Measurements from ENCODE around the gene MSI2. TPM values are rescaled to one million over a fixed set of nuclear protein-coding genes. Genes with fewer than 3 reads are reported as not detected.

The MSI2 gene
- total and polyA plus RNA-seq, 4 donors, result 9.4 to 64.0 (median 30.4) TPM

GRCh38 chr17:57317079-57317478 is 60.8 kb downstream of the MSI2 start:
- H3K9ac ChIP-seq (ENCODE audit: insufficient read depth in 1 of 2, low read length in 2 of 2), result no peak overlapping the region
- ATAC-seq (ENCODE audit: insufficient read depth, low FRiP score), result no peak
- no peaks in the 10 kb centered on the region for H3K36me3 ChIP-seq (ENCODE audit: control insufficient read depth in 4 of 4, insufficient read depth in 4 of 4, low read length in 4 of 4)
- no peaks in the 10 kb centered on the region for H3K9me3 ChIP-seq (ENCODE audit: control insufficient read depth in 4 of 4, insufficient read depth in 3 of 4, low read length in 3 of 4)
- H3K4me1 ChIP-seq (ENCODE audit: control insufficient read depth in 5 of 5, insufficient read depth in 5 of 5, low read length in 5 of 5), result peaks cover 0 to 1% (median 0%) of the 10 kb centered on the region in 5 donors
- no peak for DNase-seq
- H3K27ac ChIP-seq (ENCODE audit: low read depth in 1 of 2, low read length in 1 of 2), result no peak overlapping the region
- TF ChIP-seq CTCF (IDR thresholded peaks at IDR 0.05; ENCODE audit: control extremely low read depth, extremely low read depth), result no peak
- WGBS, 2 donors, result 98 to 100% methylated on average over 3 of the region's 3 CpGs
- no peaks in the 10 kb centered on the region for H3K27me3 ChIP-seq (ENCODE audit: control insufficient read depth in 3 of 3, insufficient read depth in 3 of 3, low read length in 2 of 3)
- no peak overlapping the region for H3K4me3 ChIP-seq

GRCh38 chr17:57318913-57319312 is 62.6 kb downstream of the MSI2 start:
- no peak overlapping the region for H3K4me3 ChIP-seq
- no peaks in the 10 kb centered on the region for H3K36me3 ChIP-seq (ENCODE audit: control insufficient read depth in 4 of 4, insufficient read depth in 4 of 4, low read length in 4 of 4)
- no peak for TF ChIP-seq CTCF (IDR thresholded peaks at IDR 0.05; ENCODE audit: control extremely low read depth, extremely low read depth)
- DNase-seq (no peak), ATAC-seq (ENCODE audit: insufficient read depth, low FRiP score) (no peak)
- no peak overlapping the region for H3K27ac ChIP-seq (ENCODE audit: low read depth in 1 of 2, low read length in 1 of 2)
- H3K9ac ChIP-seq (ENCODE audit: insufficient read depth in 1 of 2, low read length in 2 of 2), result no peak overlapping the region
- no peaks in the 10 kb centered on the region for H3K9me3 ChIP-seq (ENCODE audit: control insufficient read depth in 4 of 4, insufficient read depth in 3 of 4, low read length in 3 of 4)
- 88 to 98% methylated on average over 6 of the region's 6 CpGs for WGBS, 2 donors
- peaks cover 0 to 2% (median 0%) of the 10 kb centered on the region in 5 donors for H3K4me1 ChIP-seq (ENCODE audit: control insufficient read depth in 5 of 5, insufficient read depth in 5 of 5, low read length in 5 of 5)
- no peaks in the 10 kb centered on the region for H3K27me3 ChIP-seq (ENCODE audit: control insufficient read depth in 3 of 3, insufficient read depth in 3 of 3, low read length in 2 of 3)

GRCh38 chr17:57319806-57320205 is 63.5 kb downstream of the MSI2 start:
- H3K9ac ChIP-seq (ENCODE audit: insufficient read depth in 1 of 2, low read length in 2 of 2), result no peak overlapping the region
- no peaks in the 10 kb centered on the region for H3K27me3 ChIP-seq (ENCODE audit: control insufficient read depth in 3 of 3, insufficient read depth in 3 of 3, low read length in 2 of 3)
- no peak for DNase-seq
- no peak overlapping the region for H3K4me3 ChIP-seq
- H3K4me1 ChIP-seq (ENCODE audit: control insufficient read depth in 5 of 5, insufficient read depth in 5 of 5, low read length in 5 of 5), result peaks cover 0 to 5% (median 0%) of the 10 kb centered on the region in 5 donors
- WGBS, 2 donors, result 92 to 94% methylated on average over 9 of the region's 9 CpGs
- TF ChIP-seq CTCF (IDR thresholded peaks at IDR 0.05; ENCODE audit: control extremely low read depth, extremely low read depth), result no peak
- no peaks in the 10 kb centered on the region for H3K36me3 ChIP-seq (ENCODE audit: control insufficient read depth in 4 of 4, insufficient read depth in 4 of 4, low read length in 4 of 4)
- H3K27ac ChIP-seq (ENCODE audit: low read depth in 1 of 2, low read length in 1 of 2), result no peak overlapping the region
- no peak for ATAC-seq (ENCODE audit: insufficient read depth, low FRiP score)
- no peaks in the 10 kb centered on the region for H3K9me3 ChIP-seq (ENCODE audit: control insufficient read depth in 4 of 4, insufficient read depth in 3 of 4, low read length in 3 of 4)

- Histone ChIP-seq H3K36me3 (ENCODE audit: control insufficient read depth in 4 of 4, insufficient read depth in 4 of 4, low read length in 4 of 4) (no peaks in the 10 kb centered on the region), H3K4me3 (no peak overlapping the region), H3K9me3 (ENCODE audit: control insufficient read depth in 4 of 4, insufficient read depth in 3 of 4, low read length in 3 of 4) (no peaks in the 10 kb centered on the region), H3K4me1 (ENCODE audit: control insufficient read depth in 5 of 5, insufficient read depth in 5 of 5, low read length in 5 of 5) (peaks cover 0 to 15% (median 0%) of the 10 kb centered on the region in 5 donors), H3K9ac (ENCODE audit: insufficient read depth in 1 of 2, low read length in 2 of 2) (no peak overlapping the region), H3K27me3 (ENCODE audit: control insufficient read depth in 3 of 3, insufficient read depth in 3 of 3, low read length in 2 of 3) (no peaks in the 10 kb centered on the region), H3K27ac (ENCODE audit: low read depth in 1 of 2, low read length in 1 of 2) (no peak overlapping the region)
- ATAC-seq (ENCODE audit: insufficient read depth, low FRiP score) (no peak), DNase-seq (no peak)
- 89 to 90% methylated on average over 10 of the region's 10 CpGs for WGBS, 2 donors
- TF ChIP-seq CTCF (IDR thresholded peaks at IDR 0.05; ENCODE audit: control extremely low read depth, extremely low read depth), result no peak
These were observed 67.1 kb downstream of the MSI2 start for GRCh38 chr17:57323391-57323790.
